ENCODE results near the gene ADAMTSL2.

ADAMTSL2 gene

GRCh38 chr9:133534346-133535291 is at the start of gene ADAMTSL2:
Gene ADAMTSL2 (plus strand): TSS chr9:133534704. CDS start chr9:133536713, 2,009 bp downstream.
- intact Hi-C loops (cut with micrococcal nuclease) = loop anchor here (10.0 kb wide), 1 partner anchor 460 kb away; the partner anchor contains the start of gene VAV2
- Mint-ChIP-seq H3K27me3 (peaks cover 74% of the 10 kb centered on the region), H3K27ac (no peak within 1 kb of the TSS), H3K4me1 (ENCODE audit: low read depth) (peaks cover 14% of the 10 kb centered on the region), H3K36me3 (ENCODE audit: low read depth) (no peaks in the 10 kb centered on the region), H3K4me3 (no peak within 1 kb of the TSS), H3K9me3 (no peaks in the 10 kb centered on the region)

- Mint-ChIP-seq H3K27ac (peak overlapping the region; percentile 34), H3K9me3 (no peaks in the 10 kb centered on the region), H3K4me1 (ENCODE audit: low read depth) (peaks cover 7% of the 10 kb centered on the region), H3K27me3 (peaks cover 48% of the 10 kb centered on the region), H3K4me3 (no peak overlapping the region), H3K36me3 (ENCODE audit: low read depth) (no peaks in the 10 kb centered on the region)
- intact Hi-C loops (cut with micrococcal nuclease) = loop anchor here (1.0 to 5.0 kb wide), 2 partner anchors 78 to 298 kb away; no protein-coding TSS in a partner anchor
These were observed 48.8 kb upstream of the ADAMTSL2 start for GRCh38 chr9:133485531-133486260.

GRCh38 chr9:133487331-133487725 is 47.2 kb upstream of the ADAMTSL2 start:
- H3K4me3 Mint-ChIP-seq = no peak overlapping the region
- H3K27ac Mint-ChIP-seq = no peak overlapping the region
- intact Hi-C loops (cut with micrococcal nuclease) = loop anchor here (5.0 kb wide), 1 partner anchor 300 kb away; no protein-coding TSS in a partner anchor
- H3K9me3 Mint-ChIP-seq = no peaks in the 10 kb centered on the region
- peaks cover 33% of the 10 kb centered on the region for H3K27me3 Mint-ChIP-seq
- H3K36me3 Mint-ChIP-seq (ENCODE audit: low read depth) = no peaks in the 10 kb centered on the region
- H3K4me1 Mint-ChIP-seq (ENCODE audit: low read depth) = peaks cover 7% of the 10 kb centered on the region

- intact Hi-C loops (cut with micrococcal nuclease) = loop anchor here (5.0 kb wide), 1 partner anchor 301 kb away; no protein-coding TSS in a partner anchor
- Mint-ChIP-seq H3K4me3 (no peak overlapping the region), H3K27ac (no peak overlapping the region), H3K9me3 (no peaks in the 10 kb centered on the region), H3K4me1 (ENCODE audit: low read depth) (peaks cover 7% of the 10 kb centered on the region), H3K27me3 (peaks cover 20% of the 10 kb centered on the region), H3K36me3 (ENCODE audit: low read depth) (no peaks in the 10 kb centered on the region)
These were observed 45.7 kb upstream of the ADAMTSL2 start for GRCh38 chr9:133488686-133489252.

- Mint-ChIP-seq H3K36me3 (ENCODE audit: low read depth) (no peaks in the 10 kb centered on the region), H3K27ac (no peak overlapping the region), H3K9me3 (no peaks in the 10 kb centered on the region), H3K4me3 (no peak overlapping the region), H3K4me1 (ENCODE audit: low read depth) (peaks cover 7% of the 10 kb centered on the region), H3K27me3 (peaks cover 15% of the 10 kb centered on the region)
- intact Hi-C loops (cut with micrococcal nuclease) = loop anchor here (5.0 kb wide), 1 partner anchor 302 kb away; no protein-coding TSS in a partner anchor
These were observed 45.0 kb upstream of the ADAMTSL2 start for GRCh38 chr9:133489253-133490190.

GRCh38 chr9:133490201-133490681 is 44.3 kb upstream of the ADAMTSL2 start:
- peaks cover 14% of the 10 kb centered on the region for H3K27me3 Mint-ChIP-seq
- no peak overlapping the region for H3K4me3 Mint-ChIP-seq
- H3K4me1 Mint-ChIP-seq (ENCODE audit: low read depth) = peaks cover 7% of the 10 kb centered on the region
- no peaks in the 10 kb centered on the region for H3K9me3 Mint-ChIP-seq
- H3K27ac Mint-ChIP-seq = no peak overlapping the region
- intact Hi-C loops (cut with micrococcal nuclease) = no loop called here
- H3K36me3 Mint-ChIP-seq (ENCODE audit: low read depth) = no peaks in the 10 kb centered on the region

- no peaks in the 10 kb centered on the region for H3K36me3 Mint-ChIP-seq (ENCODE audit: low read depth)
- H3K4me3 Mint-ChIP-seq = no peak overlapping the region
- H3K27ac Mint-ChIP-seq = no peak overlapping the region
- H3K27me3 Mint-ChIP-seq = peaks cover 12% of the 10 kb centered on the region
- H3K4me1 Mint-ChIP-seq (ENCODE audit: low read depth) = peaks cover 3% of the 10 kb centered on the region
- H3K9me3 Mint-ChIP-seq = no peaks in the 10 kb centered on the region
- intact Hi-C loops (cut with micrococcal nuclease) = no loop called here
These were observed 43.4 kb upstream of the ADAMTSL2 start for GRCh38 chr9:133490865-133491655.

- H3K4me1 Mint-ChIP-seq (ENCODE audit: low read depth) = no peaks in the 10 kb centered on the region
- peaks cover 12% of the 10 kb centered on the region for H3K27me3 Mint-ChIP-seq
- no peaks in the 10 kb centered on the region for H3K9me3 Mint-ChIP-seq
- H3K4me3 Mint-ChIP-seq = no peak overlapping the region
- intact Hi-C loops (cut with micrococcal nuclease) = no loop called here
- no peak overlapping the region for H3K27ac Mint-ChIP-seq
- H3K36me3 Mint-ChIP-seq (ENCODE audit: low read depth) = no peaks in the 10 kb centered on the region
These were observed 42.9 kb upstream of the ADAMTSL2 start for GRCh38 chr9:133491656-133491925.

- intact Hi-C loops (cut with micrococcal nuclease) = no loop called here
- H3K27ac Mint-ChIP-seq = no peak overlapping the region
- no peak overlapping the region for H3K4me3 Mint-ChIP-seq
- no peaks in the 10 kb centered on the region for H3K9me3 Mint-ChIP-seq
- no peaks in the 10 kb centered on the region for H3K4me1 Mint-ChIP-seq (ENCODE audit: low read depth)
- no peaks in the 10 kb centered on the region for H3K36me3 Mint-ChIP-seq (ENCODE audit: low read depth)
- H3K27me3 Mint-ChIP-seq = peaks cover 12% of the 10 kb centered on the region
These were observed 42.2 kb upstream of the ADAMTSL2 start for GRCh38 chr9:133492061-133493021.

- no peaks in the 10 kb centered on the region for H3K4me1 Mint-ChIP-seq (ENCODE audit: low read depth)
- H3K27ac Mint-ChIP-seq = no peak overlapping the region
- peaks cover 9% of the 10 kb centered on the region for H3K27me3 Mint-ChIP-seq
- intact Hi-C loops (cut with micrococcal nuclease) = no loop called here
- H3K4me3 Mint-ChIP-seq = no peak overlapping the region
- H3K9me3 Mint-ChIP-seq = no peaks in the 10 kb centered on the region
- no peaks in the 10 kb centered on the region for H3K36me3 Mint-ChIP-seq (ENCODE audit: low read depth)
These were observed 41.1 kb upstream of the ADAMTSL2 start for GRCh38 chr9:133493428-133493827.

GRCh38 chr9:133493845-133494540 is 40.5 kb upstream of the ADAMTSL2 start:
- H3K4me3 Mint-ChIP-seq = no peak overlapping the region
- H3K4me1 Mint-ChIP-seq (ENCODE audit: low read depth) = no peaks in the 10 kb centered on the region
- no peaks in the 10 kb centered on the region for H3K9me3 Mint-ChIP-seq
- no peaks in the 10 kb centered on the region for H3K36me3 Mint-ChIP-seq (ENCODE audit: low read depth)
- H3K27ac Mint-ChIP-seq = no peak overlapping the region
- intact Hi-C loops (cut with micrococcal nuclease) = no loop called here
- H3K27me3 Mint-ChIP-seq = peaks cover 7% of the 10 kb centered on the region

Measured in dendritic cell treated with granulocyte-macrophage colony-stimulating factor and Interleukin-4, amounts not matched to agents 40 ng/mL and 50 ng/mL, for 4 days (primary cell).